HG03439 (cell line): ENCODE measurements around the gene EZH1.

Source experiments
- ATAC-seq: cut with Tn5 transposase; IDR thresholded peaks from one replicate; pipeline ENCODE4 v1.9.1; 2021; ENCODE audit warnings: mild to moderate bottlenecking, moderate library complexity; ENCODE audit not compliant: unreplicated experiment

Gene EZH1

GRCh38 chr17:42685831-42686230 is 59.0 kb downstream of the EZH1 start:
- no peak for ATAC-seq

GRCh38 chr17:42684929-42685556 is 59.8 kb downstream of the EZH1 start:
- ATAC-seq, result no peak

GRCh38 chr17:42683407-42684034 is 61.3 kb downstream of the EZH1 start:
- ATAC-seq, result no peak

- no peak for ATAC-seq
These were observed 62.0 kb downstream of the EZH1 start for GRCh38 chr17:42682722-42683403.

GRCh38 chr17:42681976-42682721 is 62.7 kb downstream of the EZH1 start, which contains the start of gene CNTNAP1:
Gene CNTNAP1 (plus strand): TSS chr17:42682531. CDS start chr17:42682830, 299 bp downstream.
- ATAC-seq, result no peak

- no peak for ATAC-seq
These were observed 64.5 kb downstream of the EZH1 start for GRCh38 chr17:42680331-42680808.

- no peak for ATAC-seq
These were observed 65.1 kb downstream of the EZH1 start for GRCh38 chr17:42679492-42680330.

- ATAC-seq, result no peak
These were observed 65.8 kb downstream of the EZH1 start for GRCh38 chr17:42678951-42679491.

GRCh38 chr17:42677921-42678781 is 66.7 kb downstream of the EZH1 start:
- no peak for ATAC-seq

GRCh38 chr17:42677012-42677857 is 67.6 kb downstream of the EZH1 start:
- ATAC-seq, result peak; percentile 67

- ATAC-seq, result no peak
These were observed 68.3 kb downstream of the EZH1 start, which contains the start of gene PLEKHH3 for GRCh38 chr17:42676424-42677011. Gene PLEKHH3 (minus strand): TSS chr17:42676994. CDS start chr17:42676563, 431 bp downstream.

- no peak for ATAC-seq
These were observed 68.8 kb downstream of the EZH1 start for GRCh38 chr17:42675965-42676423.

GRCh38 chr17:42675348-42675964 is 69.4 kb downstream of the EZH1 start:
- no peak for ATAC-seq

GRCh38 chr17:42674755-42675347 is 70.0 kb downstream of the EZH1 start:
- no peak for ATAC-seq

GRCh38 chr17:42673885-42674754 is 70.7 kb downstream of the EZH1 start:
- ATAC-seq, result no peak
